Upper lobe of right lung (tissue), 1 donor: ENCODE measurements around the gene SLC24A5. TPM values are rescaled to one million over a fixed set of nuclear protein-coding genes. Genes with fewer than 3 reads are reported as not detected.

Experiments used
- ATAC-seq: fragments of 200-7000 bp; cut with Tn5 transposase; one replicate; pipeline ENCODE4 v1.9.1; 2020; ENCODE audit warnings: mild to moderate bottlenecking, moderate library complexity
- DNase-seq: peaks from one replicate; pipeline ENCODE4 v3.0.0-alpha.2; 2020
- H3K27ac ChIP-seq: fragments of 200-600 bp; one replicate; pipeline ENCODE4 v1.8.0; 2022
- H3K27me3 ChIP-seq: fragments of 200-600 bp; one replicate; pipeline ENCODE4 v1.8.0; 2022; ENCODE audit warnings: mild to moderate bottlenecking
- H3K36me3 ChIP-seq: fragments of 200-600 bp; one replicate; pipeline ENCODE4 v1.8.0; 2022
- H3K4me1 ChIP-seq: fragments of 200-600 bp; one replicate; pipeline ENCODE4 v1.8.0; 2022
- H3K4me3 ChIP-seq: fragments of 200-600 bp; one replicate; pipeline ENCODE4 v1.8.0; 2022; ENCODE audit warnings: mild to moderate bottlenecking
- H3K9me3 ChIP-seq: fragments of 200-600 bp; one replicate; pipeline ENCODE4 v1.8.0; 2022
- CTCF ChIP-seq: fragments of 200-600 bp; IDR thresholded peaks from one replicate; pipeline ENCODE4 v1.8.0; 2022; ENCODE audit warnings: antibody characterized with exemption
- intact Hi-C: fragments of 100-400 bp; cut with DNase I; formaldehyde crosslinking; loops from one replicate; pipeline ENCODE4 v1.11.0; 2022
- total RNA-seq: library from RNA; stranded (reverse); fragmentation: NEBNext Ultra II Directional; extraction: Animal tissue kit (Norgen Biotek cat#: 25700); gene quantifications from one replicate; pipeline ENCODE4 v1.2.1, GENCODE V29; 2021
- donor health status: DM: no; HTN: yes; CAD: no; lungs with severe emphysema.

SLC24A5 gene
- total RNA-seq, 1 donor from 2014 or later = 0.84 TPM

- peaks cover 4% of the 10 kb centered on the region for H3K27me3 ChIP-seq
- H3K36me3 ChIP-seq = no peaks in the 10 kb centered on the region
- intact Hi-C loops = no loop called here
- H3K9me3 ChIP-seq = no peaks in the 10 kb centered on the region
- ATAC-seq (no peak), DNase-seq (no peak)
- H3K4me3 ChIP-seq = peak overlapping the region; percentile 65
- TF ChIP-seq CTCF = no peak
- no peak overlapping the region for H3K27ac ChIP-seq
- H3K4me1 ChIP-seq = peaks cover 6% of the 10 kb centered on the region
Measured at GRCh38 chr15:48176957-48177356, 56.2 kb downstream of the SLC24A5 start.

GRCh38 chr15:48177383-48177765, 56.6 kb downstream of the SLC24A5 start:
- H3K27ac ChIP-seq = peak overlapping the region; percentile 65
- no peaks in the 10 kb centered on the region for H3K36me3 ChIP-seq
- intact Hi-C loops = no loop called here
- H3K9me3 ChIP-seq = no peaks in the 10 kb centered on the region
- peaks cover 6% of the 10 kb centered on the region for H3K4me1 ChIP-seq
- ATAC-seq = peak; percentile 74
- H3K27me3 ChIP-seq = peaks cover 4% of the 10 kb centered on the region
- peak overlapping the region; percentile 65 for H3K4me3 ChIP-seq
- DNase-seq = no peak
- no peak for TF ChIP-seq CTCF

GRCh38 chr15:48177766-48178647, 57.2 kb downstream of the SLC24A5 start, which contains the start of gene MYEF2:
TSS of gene MYEF2 (minus strand) at chr15:48178295. CDS start at chr15:48178237, 58 bp downstream.
- peak; percentile 87 for DNase-seq
- intact Hi-C loops = no loop called here
- H3K9me3 ChIP-seq = no peaks in the 10 kb centered on the region
- peaks cover 6% of the 10 kb centered on the region for H3K4me1 ChIP-seq
- H3K27me3 ChIP-seq = peaks cover 4% of the 10 kb centered on the region
- peak within 1 kb of the TSS; percentile 65 for H3K27ac ChIP-seq
- peak; percentile 11 for TF ChIP-seq CTCF
- H3K4me3 ChIP-seq = peak within 1 kb of the TSS; percentile 65
- ATAC-seq = peak; percentile 92
- no peaks in the 10 kb centered on the region for H3K36me3 ChIP-seq

- Histone ChIP-seq H3K9me3 (no peaks in the 10 kb centered on the region), H3K27me3 (peaks cover 4% of the 10 kb centered on the region), H3K27ac (no peak overlapping the region), H3K36me3 (no peaks in the 10 kb centered on the region), H3K4me3 (peak overlapping the region; percentile 65), H3K4me1 (peaks cover 6% of the 10 kb centered on the region)
- no peak for TF ChIP-seq CTCF
- intact Hi-C loops = no loop called here
- no peak for DNase-seq
- no peak for ATAC-seq
Measured at GRCh38 chr15:48178648-48178931, 57.8 kb downstream of the SLC24A5 start.

GRCh38 chr15:48182749-48183148, 62.0 kb downstream of the SLC24A5 start:
- no peak for DNase-seq

More at GRCh38 chr15:48182749-48183148, 62.0 kb downstream of the SLC24A5 start:
- intact Hi-C loops = no loop called here
- Histone ChIP-seq H3K27me3 (no peaks in the 10 kb centered on the region), H3K27ac (no peak overlapping the region), H3K9me3 (no peaks in the 10 kb centered on the region), H3K4me3 (no peak overlapping the region), H3K36me3 (no peaks in the 10 kb centered on the region), H3K4me1 (no peaks in the 10 kb centered on the region)
- no peak for TF ChIP-seq CTCF
- no peak for ATAC-seq
